ENCODE measurements around the gene WDR13.
A peak's percentile ranks its signal among the peaks of the same experiment; 100 is the strongest.
"Not testable (repeated sequence)": the region's sequence is repeated elsewhere in the genome, so short reads cannot be mapped to it uniquely, and the experiment has no call there.

Gene WDR13

DNA sequence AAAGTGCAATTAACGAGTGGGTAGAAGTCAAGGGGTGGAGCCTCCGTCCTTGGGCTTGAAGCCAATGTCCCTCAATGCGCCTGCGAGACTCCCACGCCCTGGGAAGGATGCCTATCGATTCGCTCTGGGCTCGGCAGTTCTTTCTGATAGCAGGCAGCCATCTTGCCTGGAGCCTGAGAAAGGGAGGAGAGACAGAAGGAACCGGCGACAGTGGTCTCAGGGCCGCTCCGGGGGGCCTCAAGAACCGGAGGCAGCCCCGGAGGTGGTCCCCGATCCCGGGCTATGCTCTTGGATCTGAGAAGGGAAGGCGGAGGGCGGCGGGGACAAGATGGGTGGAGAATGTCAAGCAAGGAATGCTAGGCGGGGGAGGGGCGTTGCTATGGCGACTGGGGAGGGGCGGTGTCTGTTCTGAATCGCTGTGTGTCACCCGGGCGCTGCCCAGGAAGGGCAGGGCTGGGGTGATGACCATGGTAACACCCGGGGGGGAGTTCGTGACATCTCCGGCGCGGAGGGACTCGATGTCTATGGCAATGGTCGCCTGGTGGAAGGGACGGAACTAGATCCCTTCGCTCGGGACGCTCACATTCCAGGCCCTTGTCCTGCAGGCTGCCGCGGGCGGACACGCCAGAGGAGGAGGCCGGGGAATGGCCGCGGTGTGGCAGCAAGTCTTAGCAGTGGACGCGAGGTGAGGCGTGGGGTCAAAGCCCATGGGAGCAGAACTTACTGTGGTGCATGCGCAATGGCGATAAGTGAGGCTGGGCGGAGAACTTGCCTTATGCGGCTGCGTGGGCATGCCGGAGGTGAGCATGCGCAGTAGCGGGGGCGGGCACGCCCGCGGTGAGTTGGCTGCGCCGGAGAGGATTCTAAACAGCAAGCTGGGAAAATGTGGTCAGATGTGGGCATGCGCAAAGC is at the start of gene WDR13:
WDR13 (plus strand) TSS at position 140 of the 912 bp plus-strand sequence; CDS start at position 645, 505 bp downstream.
- peak; percentile 95 for DNase-seq (ENCODE audit: low spot score)

DNA sequence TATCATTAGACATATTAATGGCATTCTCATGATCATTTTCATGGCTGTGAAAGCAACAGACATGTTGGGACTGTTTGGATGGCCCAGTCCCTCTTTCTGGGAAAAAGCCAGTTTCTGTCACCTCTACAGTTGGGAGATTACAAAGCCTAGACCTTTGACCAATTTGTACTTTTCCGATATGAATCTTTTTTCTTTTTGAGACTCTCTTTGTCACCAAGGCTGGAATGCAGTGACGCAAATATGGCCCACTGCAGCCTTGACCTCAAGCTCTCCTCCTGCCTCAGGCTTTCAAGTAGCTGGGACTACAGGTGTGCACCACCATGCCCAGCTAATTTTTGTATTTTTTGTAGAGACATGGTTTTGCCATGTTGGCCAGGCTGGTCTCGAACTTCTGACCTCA is 48.4 kb upstream of the WDR13 start:
- DNase-seq (ENCODE audit: low spot score) = no peak

DNA sequence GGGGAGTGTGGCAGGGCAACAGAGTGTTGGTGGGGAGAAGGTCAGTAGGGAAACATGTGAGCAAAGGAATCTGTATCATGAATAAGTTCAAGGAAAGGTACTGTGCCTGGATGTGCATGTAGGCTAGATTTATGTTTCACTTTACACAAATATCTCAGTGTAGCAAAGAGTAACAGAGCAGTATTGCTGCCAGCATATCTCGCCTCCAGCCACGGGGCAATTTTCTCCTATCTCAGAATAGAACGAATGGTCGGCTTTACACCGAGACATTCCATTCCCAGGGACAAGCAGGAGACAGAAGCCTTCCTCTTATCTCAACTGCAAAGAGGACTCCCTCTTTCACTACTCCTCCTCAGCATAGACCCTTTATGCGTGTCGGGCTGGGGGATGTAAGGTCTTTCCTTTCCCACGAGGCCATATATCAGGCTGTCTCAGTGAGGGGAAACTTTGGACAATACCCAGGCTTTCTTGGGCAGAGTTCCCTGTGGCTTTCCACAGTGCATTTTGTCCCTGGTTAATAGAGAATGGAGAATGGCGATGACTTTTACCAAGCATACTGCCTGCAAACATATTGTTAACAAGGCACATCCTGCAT is 41.5 kb upstream of the WDR13 start:
- not testable (repeated sequence) for DNase-seq (ENCODE audit: low spot score)

DNA sequence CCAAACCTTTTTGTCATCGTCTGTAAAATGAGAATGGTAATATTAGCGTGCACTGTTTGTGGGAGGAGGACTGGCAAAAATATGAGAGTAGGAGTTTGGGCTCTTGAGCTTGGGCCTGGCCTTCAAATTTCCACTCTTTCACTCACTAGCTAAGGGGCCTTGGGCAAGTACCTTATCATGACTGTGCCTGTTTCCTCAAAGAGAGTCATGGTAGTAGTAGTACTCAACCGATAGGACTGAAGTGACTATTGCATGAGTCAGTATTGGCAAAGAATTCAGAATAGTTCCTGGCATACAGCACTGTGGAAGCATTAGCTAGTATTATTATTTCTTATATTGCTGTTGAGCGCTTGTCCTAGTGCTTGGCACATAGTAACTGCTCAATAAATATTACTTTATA is 39.0 kb upstream of the WDR13 start:
- DNase-seq (ENCODE audit: low spot score) = peak; percentile 77

DNA sequence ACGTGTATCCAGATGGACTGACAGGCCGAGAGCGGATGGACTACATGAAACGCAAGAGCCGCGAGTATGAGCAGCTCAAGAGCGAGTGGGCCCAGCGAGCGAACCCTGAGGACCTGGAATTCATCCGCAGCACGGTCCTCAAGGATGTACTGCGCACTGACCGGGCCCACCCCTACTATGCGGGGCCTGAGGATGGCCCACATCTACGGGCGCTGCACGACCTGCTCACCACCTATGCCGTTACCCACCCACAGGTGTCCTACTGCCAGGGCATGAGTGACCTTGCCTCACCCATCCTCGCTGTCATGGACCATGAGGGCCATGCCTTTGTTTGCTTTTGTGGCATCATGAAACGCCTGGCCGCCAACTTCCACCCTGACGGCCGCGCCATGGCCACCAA is 37.7 kb upstream of the WDR13 start:
- DNase-seq (ENCODE audit: low spot score) = no peak

DNA sequence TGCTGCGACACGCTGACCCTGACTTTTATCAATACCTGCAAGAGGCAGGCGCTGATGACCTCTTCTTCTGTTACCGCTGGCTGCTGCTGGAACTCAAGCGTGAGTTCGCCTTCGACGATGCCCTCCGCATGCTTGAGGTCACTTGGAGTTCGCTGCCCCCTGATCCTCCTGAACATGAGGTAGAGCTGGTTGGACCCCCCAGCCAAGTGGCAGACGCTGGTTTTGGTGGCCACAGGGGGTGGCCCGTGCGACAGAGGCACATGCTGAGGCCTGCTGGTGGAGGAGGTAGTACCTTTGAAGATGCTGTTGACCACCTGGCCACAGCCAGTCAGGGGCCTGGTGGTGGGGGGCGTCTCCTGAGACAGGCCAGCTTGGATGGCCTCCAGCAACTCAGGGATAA is 37.2 kb upstream of the WDR13 start:
- no peak for DNase-seq (ENCODE audit: low spot score)

DNA sequence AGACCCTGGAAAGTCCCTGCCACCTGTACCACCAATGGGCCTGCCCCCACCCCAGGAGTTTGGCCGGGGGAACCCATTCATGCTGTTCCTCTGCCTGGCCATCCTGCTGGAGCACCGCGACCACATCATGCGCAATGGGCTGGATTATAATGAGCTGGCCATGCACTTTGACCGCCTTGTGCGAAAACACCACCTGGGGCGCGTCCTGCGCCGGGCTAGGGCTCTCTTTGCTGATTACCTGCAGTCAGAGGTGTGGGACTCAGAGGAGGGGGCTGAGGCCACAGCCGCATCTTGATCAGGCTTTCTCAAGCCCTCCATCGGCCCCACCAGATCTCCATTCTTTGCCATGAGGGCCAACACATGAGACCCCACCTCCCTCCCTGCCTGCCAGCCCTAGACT is 36.6 kb upstream of the WDR13 start:
- no peak for DNase-seq (ENCODE audit: low spot score)

DNA sequence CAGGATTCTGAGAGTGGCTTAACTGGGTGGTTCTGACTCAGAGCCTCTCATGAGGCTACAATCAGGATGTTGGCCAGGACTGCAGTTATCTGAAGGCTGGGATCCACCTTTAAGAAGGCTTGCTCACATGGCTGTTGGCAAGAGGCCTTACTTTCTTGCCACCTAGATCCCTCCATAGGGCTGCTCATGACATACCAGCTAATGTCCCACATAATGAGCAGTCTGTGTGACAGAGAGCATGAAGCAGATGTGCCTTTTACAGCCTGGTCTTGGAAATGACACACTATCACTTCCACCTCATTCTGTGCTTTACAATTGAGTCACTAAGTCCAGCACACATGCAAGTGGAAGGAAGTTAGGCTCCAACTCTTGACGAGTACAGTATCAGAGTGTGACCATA is 27.3 kb upstream of the WDR13 start:
- peak; percentile 24 for DNase-seq (ENCODE audit: low spot score)

DNA sequence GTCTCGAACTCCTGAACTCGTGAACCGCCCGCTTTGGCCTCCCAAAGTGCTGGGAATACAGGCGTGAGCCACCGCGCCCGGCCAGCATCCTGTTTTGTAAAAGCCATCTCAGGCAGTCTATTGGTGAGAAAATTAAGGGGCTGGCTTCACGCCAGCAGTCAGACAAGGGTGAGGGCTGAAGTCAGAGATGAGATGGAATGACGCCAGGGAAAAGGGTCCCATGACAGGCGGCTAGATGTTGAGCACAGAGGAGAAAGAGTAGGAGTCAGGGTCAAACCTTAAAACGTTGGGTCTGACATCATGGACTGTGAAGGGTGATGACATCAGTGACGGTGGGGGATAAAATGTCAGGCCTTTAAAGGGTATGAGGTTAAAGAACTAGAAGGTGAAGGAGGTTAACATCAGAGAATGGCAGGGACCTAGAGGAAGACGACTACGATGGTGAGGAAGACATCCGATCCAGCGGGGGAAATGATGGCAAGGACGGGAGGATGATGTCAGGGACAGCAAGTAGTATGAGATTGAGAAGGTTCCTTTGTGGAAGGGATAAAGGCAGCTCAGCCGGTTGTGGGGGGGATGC is 23.5 kb upstream of the WDR13 start:
- DNase-seq (ENCODE audit: low spot score) = no peak

DNA sequence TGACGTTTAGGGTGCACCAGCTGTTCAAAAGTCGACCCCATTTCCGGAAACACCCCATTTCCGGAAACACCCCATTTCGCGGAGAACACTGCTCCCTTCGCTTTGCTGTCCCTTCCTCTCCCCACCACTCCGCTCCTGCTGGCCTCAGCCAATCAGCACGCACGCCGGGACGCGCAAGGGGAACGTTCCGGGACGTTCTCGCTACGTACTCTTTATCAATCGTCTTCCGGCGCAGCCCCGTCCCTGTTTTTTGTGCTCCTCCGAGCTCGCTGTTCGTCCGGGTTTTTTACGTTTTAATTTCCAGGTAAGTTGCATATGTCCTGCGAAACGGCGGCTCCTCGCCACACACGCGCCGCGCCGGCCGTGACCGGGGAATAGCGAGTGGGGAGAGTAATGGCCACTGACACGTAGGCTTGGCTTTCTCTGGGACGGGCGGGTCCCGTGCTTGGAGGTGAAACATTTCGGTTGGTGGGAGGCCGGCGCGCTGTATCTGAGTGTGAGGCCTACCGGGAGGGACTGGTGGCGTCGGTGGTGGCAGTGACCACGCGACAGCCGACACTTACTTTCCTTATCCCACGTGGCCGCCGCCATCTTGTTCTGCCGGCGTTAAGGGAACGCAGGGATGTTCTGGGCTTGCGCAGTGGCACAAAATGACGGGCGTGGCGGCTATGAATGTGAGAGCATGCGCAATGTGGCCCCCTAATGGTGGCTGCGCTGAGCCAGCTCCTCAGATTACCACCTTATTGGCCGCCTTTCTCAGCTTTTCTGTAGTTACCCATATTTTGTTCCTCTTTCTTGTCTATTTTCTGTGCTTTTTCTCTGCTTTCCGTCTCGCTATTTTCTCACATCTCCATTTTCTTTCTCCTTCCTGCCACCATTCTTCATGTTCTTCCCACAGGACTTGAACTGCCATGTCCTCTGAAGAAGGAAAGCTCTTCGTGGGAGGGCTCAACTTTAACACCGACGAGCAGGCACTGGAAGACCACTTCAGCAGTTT is 22.7 kb upstream of the WDR13 start, which contains the start of gene RBM3:
RBM3 (plus strand) TSS at position 215 of the 997 bp plus-strand sequence; CDS start at position 912, 697 bp downstream.
- DNase-seq (ENCODE audit: low spot score) = peak; percentile 86

DNA sequence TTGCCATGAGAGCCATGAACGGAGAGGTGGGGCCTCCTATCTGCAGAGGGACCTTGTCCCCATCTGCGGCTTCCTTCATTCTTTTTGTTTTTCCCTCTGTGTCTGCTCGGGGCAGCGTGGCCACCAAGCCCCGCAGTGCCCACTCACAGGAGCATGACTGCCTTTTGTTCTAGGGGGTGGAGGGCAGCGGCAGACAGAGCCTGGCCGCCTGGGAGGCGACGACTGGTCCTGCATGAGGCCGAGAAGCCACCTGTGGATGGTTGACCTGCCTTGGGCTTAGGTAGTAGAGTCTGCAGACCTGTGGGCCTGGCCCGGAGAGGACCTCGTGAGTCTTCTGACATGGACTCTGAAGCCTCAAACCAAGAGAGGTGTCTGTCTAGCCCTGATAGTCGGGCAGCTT is 21.6 kb upstream of the WDR13 start:
- DNase-seq (ENCODE audit: low spot score) = no peak

DNA sequence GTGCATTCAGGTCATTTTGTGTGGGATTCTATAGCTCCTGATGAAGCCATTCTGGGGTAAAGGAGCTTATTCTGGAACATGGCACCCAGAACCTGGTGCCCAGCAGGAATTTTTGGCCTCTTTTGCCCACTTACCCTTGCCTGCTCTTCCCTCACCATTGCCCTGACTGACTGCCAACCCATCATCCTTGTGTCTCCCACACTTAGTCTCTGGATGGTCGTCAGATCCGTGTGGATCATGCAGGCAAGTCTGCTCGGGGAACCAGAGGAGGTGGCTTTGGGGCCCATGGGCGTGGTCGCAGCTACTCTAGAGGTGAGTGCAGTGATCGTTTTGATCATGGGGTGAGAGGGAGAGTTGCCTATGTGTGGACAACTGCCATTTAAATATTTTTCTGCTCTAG is 21.2 kb upstream of the WDR13 start:
- DNase-seq (ENCODE audit: low spot score) = no peak

DNA sequence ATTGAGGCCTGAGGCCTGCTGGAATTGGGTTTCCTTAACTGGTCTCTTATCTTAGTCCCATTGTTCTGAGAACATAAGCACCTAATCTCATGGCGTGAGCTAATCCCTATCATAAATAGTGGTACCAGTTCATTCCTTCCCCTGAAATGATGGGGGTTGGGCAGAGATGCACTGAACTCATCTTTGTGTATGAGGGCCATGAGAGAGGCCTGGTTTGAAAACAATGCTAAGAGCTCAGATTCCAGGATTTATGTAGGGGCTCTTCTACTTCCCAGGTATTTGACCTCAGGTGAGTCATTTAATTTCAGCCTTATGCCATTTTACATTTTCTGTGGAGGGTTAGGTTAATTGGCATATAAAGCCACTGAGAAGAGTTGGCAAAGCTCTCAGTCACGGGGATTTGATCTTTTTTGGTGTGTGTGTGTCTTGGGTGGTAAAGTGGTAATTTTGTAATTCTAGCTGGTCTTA is 18.6 kb upstream of the WDR13 start:
- DNase-seq (ENCODE audit: low spot score) = no peak

DNA sequence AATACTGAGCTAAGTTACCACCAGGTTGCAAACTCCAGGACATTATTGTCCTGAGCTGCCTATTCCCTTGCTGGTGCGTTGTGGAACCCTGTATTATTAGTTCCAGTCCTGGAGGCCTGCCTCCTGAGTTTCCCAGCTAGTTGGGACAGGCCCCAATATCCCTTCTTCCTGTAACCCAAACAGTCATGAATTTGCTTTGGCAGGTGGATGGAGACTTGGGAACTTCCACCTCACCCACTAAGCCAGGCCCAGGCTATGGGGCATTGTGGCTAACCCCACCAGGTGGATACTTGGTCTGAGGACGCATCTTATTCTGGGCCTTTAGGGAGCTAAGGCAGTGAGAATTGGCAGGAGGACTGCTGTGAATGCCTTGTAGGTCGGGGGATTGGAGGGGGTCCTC is 18.0 kb upstream of the WDR13 start:
- no peak for DNase-seq (ENCODE audit: low spot score)

DNA sequence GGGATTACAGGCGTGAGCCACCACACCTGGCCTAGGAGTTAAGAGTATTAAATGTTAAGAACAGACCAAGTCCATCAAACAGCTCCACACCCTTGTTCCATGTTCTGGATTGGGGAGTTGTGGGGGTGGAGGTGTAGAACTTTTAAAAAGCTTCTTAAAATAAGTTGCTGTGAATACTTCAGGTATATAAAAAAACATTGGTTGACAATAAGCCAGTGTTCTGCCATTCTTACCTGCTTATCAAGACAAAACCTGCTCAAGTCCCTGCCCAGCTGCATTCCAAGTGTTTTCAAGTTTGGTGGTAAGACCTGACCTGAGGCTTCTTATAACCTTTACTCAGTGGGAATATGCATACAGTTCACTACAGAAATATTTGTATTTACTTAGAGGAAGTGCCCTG is 16.6 kb upstream of the WDR13 start:
- no peak for DNase-seq (ENCODE audit: low spot score)

DNA sequence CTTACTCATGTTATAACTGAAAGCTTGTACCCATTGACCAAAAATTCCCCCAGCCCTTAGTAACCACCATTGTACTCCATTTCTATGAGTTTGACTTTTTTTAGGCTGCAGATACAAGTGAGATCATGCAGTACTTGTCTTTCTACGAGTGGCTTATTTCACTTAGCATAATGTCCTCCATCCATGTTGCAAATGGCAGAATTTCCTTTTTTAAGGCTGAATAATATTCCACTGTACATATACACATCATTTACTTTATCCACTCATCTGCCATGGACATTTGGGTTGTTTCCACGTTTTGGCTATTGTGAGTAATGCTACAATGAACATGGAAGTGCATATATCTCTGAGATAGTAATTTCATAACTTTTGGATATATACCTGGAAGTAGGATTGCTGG is 12.6 kb upstream of the WDR13 start:
- DNase-seq (ENCODE audit: low spot score) = no peak

DNA sequence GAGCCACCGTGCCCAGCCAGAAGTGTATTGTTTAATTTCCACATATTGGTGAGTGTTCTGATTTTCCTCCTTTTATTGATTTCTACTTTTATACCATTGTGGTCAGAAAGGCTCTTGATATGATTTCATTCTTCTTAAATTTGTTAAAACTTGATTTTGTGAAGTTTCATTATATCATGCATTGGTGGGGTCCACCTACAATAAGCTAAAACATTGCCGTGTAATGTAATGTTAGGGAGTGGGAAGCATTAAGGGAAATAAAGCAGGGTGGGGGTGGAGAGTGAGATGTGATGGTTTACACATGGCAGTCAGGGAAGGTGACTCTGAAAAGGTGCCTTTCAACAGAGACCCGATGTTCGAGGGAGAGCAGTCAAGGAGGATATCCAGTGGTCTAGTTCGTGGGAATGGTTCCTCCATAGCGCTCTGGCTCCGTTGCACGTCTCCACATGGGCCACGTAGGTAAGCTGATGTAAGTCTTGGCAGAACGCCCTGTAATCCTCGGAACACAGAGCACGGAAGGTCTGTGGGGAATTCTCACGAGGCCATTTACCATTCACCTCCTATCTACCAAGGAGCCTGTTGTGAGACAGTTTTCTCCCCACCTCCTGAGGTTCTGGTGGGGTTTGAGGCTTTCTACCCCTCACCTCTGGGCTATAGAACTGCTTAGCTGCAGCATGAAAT is 7.7 kb upstream of the WDR13 start:
- no peak for DNase-seq (ENCODE audit: low spot score)

DNA sequence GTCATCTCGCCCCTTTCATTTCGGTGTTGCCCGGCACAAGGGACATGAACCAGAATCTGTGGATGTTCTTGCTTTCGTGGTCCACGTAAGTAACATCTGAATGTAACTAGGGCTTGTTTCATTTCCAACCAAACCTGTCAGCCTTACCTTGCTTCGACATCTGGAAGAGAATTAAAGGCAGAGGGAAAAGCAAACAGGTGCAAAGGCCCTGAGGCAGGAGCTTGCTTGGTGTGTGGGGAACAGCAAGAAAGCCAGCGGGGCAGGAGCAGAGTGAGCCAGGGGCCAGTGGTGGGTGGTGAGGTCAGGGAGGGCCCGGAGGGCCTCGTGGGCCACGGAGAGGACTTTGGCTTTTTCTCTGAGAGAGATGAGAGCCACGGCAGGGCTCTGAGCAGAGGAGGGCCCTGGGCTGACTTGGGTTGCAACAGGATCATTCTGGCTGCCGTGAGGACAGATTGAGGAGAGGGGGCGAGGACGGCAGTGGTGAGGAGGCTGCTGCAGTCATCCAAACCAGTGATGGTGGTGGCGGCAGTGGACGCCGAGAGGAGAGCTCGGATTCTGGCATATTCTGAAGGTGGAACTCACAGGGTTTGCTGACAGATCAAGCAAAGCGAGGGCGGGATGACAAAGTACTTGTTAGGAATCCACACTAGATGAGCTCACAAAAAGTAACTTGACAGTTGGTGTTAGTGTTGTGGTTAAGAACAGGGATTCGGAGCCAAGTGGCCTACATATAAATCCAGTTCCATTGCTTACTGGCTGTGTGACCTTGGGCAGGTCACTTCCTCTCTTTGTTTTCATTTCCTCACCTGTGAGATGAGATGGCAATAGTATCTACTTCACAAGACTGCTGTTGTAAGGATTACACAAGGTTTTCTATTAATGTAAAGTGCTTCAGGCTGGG is 6.8 kb upstream of the WDR13 start:
- DNase-seq (ENCODE audit: low spot score) = no peak

DNA sequence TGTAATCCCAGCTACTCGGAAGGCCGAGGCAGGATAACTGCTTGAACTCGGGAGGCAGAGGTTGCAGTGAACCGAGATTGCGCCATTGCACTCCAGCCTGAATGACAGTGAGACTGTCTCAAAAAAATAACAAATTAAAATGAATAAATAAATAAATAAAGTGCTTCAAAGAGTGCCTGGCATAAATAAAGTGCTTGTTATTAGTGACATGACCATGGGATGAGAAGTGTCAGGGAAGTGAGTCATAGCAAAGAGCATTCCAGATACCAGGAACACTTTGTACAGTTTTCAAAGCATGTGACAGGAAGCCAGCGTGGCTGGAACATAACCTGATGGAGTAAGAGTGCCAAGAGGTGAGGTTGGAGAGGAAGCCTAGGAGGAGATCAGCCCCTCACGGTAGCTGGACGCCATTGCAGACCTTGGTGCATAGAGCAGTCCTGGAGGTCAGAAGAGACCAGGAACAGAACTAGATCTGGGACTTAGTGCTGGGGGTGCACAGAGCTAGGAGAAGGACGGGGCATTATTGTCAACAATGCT is 6.0 kb upstream of the WDR13 start:
- DNase-seq (ENCODE audit: low spot score) = peak; percentile 41

DNA sequence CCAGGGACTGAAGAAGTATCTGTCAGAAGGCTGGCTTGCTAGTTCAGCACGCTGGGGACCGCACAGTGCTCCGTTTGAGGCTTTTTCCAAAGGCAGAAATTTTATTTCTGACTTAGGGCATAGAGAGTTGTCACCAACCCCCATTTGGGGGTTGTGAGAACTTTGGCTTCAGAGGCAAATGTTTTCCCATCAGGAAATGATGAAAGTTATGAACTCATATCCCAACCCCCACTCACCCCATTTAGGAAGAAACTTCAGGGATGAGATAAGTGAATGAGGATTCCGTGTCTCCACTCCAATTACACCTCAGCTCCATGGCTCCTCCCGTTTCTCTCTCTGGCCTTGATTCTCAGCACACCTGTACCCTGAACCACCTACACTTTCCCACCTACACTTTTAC is 4.3 kb upstream of the WDR13 start:
- DNase-seq (ENCODE audit: low spot score) = no peak
